ENCODE results near the gene MRAS.

MRAS gene

DNA sequence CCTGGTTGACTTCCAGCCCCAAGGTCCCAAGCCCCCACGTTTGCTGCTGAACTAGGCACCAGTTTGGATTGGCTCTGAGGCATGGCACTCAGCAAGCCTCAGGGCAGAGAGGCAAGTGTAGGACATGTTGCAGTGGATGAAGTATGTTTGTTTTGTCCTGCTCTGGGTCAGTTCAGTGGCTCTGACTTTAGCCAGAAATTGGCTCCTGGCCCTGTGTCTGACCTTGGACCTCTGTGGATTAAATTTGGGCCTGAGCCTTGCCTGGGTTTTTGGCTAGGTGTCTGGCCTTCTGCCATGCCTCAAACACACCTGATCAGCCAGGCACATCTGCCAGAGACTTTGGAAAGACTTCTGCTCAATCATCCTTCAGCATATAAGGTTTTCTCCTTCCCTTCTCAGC, 3.6 kb upstream of the MRAS start:
- DNase-seq: no peak

DNA sequence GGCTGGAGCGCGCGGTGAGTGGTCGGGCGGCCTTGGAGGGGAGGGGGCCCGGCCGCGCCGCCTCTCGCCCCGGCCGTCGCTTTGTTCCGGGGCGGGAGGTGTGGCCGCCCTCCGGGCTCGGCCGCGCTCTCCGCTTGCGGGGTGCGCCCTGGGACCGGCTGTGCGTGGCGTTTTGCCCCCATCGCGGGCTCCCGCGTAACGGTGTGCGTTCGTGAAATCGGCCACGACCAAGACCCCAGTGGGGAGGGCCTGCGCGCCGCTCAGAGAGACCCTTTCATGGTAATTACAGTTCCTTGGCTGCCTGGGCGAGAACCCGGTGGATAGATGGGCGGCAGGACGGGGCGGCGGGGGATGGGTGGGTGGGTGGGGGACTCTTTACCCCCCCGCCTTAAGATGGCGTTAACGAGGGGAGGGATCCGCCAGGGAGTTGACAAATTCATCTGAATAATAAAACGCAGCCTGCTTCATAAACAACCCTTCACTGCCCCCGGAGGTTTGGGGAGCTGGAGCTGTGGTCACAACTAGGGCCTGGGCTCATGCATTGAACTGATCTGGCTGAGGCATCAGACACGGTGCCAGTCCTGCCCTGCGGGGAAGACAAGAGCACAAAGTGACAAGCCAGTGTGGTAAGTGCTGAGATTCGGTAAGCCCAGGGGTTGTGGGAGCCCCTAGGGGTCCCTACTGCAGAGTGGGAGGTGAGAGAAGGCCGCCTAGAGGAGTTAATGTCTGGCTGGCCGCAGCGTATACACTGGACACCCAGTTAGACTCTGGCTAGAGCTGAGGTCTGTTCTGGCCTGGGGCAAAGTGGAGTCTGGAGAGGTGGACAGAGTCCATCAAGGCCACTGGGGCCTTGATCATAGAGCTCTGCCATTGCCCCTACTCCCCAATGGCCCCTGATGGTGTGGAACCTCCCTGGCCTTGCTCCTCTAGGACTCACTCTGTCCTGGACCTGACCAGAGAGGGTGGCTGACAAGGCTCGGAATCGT, 668 bp downstream of the MRAS start:
- no peak for DNase-seq

DNA sequence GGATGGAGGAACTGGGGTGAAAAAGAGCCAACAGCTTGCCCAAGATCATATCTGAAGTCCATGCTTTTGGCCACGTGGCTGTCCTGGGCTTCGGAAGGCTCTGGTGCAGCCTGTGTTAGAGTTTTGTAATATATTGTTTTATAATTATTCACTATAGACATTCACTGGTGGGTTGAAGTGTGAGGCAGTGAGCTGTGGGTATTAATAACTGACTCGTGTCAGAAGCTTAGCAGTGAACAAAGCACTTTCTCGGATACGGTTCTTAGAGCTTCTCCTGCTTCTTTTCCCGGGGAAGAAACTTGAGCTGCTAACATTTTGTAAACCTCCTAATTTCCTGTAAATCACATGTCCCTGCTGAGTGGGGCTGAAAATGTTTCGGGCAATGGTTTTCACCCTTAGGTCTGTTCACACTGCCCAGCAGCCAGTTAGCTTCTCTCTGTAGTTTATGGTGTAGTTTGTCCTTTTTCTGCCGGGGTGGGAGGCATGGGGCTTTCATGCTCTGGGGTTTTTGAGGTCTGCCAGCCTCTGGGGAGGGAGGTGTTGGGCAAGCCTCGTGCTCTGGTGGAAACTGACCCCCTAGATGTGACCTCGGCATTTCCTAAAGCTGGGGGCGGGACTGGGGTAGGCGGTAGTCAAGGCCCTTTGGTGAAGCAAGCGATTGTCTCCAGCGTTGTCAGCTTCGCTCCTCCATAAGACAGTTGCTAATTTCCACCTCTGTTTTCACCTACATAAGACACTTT, 1.7 kb downstream of the MRAS start:
- no peak for DNase-seq

DNA sequence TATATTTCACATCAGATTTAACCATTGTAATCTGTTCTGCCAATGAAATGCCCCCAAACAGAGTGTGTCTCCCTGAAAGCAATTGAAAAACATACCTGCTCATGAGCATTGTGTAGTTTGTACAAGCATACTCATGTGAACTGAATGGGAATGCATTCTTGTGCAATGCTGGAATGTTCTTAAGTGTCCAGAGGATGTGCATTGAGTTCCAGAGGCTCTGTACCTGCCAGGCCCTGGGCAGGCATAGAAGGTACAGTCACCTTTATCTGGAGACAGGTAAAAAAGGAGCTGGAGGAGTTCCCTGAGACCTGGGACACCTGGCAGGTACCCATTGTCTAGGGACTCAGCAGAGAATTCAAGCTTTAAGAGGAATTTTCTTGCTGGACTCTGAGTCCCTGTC, 2.8 kb downstream of the MRAS start:
- DNase-seq: no peak

DNA sequence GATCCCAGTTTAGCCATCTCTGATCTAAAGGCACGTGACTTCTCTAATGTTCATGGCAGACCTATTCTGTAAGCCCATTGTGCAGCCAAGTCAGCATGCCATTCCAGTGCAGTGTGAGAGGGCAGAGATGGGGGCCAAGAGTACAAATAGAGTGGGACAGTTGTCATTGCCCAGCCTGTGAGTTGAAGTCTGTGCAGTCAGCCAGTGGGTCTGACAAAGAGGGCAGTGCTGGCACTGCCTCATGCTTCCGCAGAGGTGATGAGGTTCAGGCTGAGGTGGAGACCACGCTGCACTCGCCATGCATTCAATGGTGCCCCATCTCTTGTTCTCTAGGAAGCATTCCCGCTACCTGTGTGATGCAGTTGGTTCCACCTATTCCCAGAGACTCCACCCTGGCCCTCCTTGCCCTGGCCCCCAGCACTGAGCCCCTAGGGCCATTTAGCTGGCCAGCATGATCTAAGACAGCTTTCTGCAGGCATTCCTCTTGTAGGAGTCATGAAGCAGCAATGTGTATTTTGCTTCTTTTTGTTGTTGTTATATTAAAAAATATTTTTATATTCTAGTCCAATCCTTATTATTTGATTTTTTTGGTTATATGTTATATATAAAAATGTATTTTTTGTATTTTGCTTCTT, 3.7 kb downstream of the MRAS start:
- no peak for DNase-seq

DNA sequence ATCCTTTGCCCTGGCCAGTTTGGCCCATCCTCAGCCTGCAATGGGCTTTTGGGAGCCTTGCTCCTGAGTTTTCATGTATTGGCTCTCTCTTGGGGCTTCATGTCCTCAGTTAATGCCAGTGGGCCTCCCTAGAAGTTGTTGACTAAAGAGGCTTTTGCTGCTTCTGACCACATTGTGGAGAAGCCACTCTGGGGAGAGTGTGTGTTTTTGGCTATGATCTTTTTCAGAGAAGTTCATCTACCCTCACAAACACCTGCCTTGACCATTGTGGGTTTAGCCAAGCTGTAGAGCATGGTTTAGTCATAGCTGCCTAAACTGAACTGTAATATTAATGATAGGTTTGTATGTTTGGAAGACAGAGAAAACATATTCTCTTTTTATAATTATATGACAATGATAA, 6.0 kb downstream of the MRAS start:
- no peak for DNase-seq

DNA sequence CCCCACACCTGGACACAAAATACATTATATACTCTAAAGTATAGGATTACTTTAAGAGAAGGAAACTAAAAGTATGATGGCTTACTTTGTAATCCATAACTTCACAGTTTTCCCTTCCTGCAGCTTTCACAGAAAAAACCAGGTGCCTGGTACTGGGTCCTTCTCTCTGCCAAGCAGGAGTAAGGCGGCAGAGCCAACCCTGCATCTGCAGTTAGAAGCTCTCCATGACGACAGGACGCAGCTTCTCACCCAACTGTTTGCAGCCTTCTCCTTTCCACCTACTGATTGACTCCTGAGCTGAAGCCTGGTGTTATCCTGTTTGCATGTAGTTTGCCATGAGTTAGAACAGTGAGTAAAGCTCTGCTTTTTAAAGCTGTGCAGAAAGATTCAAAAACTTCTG, 6.7 kb downstream of the MRAS start:
- DNase-seq: no peak

DNA sequence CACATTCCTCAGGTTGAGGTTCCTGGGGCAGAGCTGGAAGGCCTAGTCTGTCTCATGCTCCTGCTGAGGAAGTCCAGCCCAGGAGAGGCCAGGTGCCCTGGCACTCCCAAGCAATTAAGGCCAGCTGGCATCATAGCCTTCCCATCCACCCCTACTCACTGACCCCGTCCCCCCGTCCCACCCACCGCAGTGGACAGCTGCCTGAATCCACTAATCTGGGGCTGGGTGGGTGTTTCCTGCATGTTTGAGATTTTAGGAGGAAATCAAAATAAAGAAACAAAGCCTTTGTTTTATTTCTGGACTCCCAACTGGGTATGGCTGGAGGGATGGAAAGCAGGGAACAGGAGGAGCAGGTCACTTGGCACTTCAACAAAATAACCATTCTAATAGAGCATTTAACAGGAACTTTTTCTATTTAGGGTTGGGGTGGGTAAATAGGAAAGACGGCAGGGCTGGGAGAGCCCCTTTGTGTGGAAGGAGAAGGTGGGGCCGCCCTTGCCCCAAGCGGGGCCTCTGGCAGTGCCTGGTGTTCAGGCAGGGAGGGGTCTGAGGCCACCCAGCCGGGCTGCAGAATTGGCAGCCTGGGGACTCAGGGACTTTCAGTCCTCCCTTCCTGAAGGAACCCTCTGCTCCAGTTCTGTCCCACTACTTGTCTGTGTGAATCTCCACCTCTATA, 8.5 kb downstream of the MRAS start:
- DNase-seq: no peak

DNA sequence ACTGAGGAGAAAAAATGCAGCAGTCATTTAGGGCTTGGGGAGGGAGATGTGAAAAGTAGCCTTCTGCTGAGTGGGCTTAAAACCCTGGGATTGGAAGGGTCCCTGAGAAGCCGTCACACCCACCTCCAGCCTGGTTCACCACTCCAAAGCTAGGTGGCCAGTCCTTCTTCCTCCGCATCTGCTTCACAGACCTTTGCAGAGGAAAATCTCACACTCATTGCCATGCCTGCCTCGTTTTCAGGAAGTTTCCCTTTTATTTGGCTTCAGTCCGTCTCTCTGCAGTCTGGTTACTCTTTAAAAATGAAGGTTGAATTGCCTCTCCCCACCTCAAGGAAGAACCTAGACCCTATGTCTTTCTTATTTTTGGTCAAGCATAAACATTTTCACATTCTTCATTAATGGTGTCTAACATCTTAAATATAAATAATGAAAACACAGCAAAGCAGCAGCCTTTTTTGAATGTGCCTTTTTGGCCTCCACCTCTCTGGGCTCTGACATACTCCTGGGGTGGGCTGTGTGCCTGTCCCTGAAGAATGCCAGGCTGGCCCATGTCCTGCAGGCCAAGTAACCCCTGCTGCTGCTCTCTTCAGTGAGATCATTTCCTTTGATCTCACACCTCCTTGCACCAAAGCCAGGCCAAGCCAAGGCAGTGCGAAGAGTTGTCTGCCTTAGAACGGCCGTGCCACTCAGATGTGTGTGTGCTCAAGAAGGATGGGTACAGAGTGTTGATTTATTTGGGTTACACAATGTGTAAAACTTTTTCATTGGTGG, 11.0 kb downstream of the MRAS start:
- no peak for DNase-seq

DNA sequence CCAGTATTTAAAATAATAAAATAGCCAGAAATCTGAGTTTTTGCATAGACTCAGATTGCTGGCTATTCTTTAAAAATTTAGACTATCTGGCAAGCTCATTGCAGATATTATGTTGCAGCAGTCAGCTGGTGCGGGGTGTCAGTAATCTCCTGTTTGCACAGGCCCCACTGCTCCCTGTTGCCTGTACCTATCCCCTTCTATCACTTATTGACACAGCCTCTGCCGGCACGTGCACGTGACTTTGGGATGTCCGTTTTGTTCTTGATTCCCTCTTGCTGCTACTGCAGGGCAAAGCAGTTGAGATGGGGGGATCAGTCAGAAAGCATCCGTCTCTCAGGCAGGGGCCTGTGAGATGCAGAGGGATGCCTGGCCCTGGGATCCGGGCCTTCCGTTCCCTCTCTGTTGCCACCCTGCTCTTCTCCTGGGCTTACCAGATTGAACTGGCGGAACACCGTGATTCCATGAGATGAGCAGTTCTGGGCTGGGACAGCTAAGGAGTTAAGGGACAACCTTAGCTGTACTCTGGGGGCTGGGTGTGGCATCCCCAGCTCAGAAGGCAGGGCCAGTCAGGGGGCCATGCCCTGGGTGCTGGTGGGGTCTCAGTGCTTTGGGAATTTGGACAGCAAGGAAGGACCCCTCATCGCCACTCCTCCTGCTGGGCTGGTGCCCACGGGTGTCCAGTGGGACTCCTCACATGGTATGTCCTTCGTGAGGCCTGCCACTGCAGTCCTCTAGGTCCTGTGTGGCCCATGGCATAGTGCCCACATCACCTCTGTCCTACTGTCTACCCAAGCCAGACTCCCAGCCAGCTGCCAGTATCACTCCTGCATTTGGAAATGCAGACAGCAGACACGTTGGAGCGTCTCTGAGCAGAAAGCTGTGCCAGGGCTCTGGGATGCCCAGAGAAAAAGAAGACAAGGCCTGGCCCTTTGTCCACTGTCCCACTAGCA, 11.8 kb downstream of the MRAS start:
- no peak for DNase-seq

DNA sequence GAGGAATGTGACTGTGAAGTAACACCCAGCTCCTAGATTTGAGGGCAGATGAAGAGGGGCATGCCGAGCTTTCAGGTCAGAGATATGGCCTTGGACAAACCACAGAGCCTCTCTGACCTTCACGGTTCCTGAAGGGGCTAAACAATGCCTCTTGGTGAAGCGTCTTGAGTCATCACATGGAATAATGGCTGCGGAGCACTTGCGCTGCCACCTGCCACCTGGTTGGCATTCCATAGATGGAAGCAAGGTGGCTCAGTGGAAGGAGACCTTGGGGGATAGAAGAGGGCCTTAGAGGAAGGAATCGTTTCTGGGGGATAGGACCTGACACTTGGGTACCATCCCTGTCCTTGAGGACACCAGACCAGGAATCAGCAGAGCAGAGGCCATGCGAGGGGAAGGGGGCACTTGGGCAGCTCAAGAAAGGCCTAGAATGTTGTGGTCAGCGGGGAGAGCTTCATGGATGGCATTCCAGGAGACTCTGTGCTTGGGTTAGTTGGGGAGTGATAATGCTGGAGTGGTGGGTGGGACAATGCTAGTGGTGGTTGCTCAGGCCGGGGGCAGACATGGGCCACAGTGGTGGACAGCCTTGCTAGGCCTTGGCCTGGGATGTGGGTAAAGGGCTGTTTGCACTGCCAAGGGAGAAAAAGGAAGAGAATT, 12.6 kb downstream of the MRAS start:
- no peak for DNase-seq

DNA sequence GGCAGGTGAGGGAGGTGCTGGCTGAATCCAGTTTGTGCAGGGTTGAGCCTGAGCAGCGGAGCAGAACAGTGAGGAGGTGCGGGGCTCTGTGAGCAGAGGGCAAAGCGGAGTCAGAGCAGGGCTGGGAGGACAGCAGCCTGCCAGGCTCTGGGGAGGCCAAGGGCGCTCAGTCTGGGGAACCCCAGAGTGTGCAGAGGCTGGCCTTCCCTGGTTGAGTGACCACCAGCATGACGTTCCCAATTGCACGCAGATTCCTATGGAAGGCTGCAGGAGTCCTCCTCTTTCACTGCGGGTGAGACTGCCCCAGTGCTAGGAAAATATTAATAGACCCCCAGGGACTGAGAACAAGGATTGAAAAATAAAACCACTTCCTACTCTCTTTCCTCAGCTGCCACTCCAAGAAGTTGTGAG, 13.2 kb downstream of the MRAS start:
- DNase-seq: no peak

DNA sequence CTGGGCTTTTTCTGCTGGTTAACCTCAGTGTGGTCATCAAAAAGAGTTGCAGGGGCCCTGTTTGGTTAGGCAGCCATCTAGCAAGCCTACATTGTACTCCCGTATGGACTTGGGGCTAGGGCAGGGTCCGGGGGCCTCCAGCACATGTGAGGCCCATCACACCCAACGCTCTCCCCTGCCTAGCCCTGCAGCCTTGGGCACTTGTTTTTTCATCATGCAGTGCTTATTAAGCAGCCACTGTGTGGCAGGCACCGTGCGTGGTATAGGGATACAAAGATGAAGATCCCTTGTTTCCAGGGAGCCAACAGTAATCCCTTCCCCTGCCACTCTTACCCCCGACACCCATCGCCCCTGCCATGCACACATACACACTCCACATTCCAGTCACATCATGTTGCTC, 14.2 kb downstream of the MRAS start:
- no peak for DNase-seq

DNA sequence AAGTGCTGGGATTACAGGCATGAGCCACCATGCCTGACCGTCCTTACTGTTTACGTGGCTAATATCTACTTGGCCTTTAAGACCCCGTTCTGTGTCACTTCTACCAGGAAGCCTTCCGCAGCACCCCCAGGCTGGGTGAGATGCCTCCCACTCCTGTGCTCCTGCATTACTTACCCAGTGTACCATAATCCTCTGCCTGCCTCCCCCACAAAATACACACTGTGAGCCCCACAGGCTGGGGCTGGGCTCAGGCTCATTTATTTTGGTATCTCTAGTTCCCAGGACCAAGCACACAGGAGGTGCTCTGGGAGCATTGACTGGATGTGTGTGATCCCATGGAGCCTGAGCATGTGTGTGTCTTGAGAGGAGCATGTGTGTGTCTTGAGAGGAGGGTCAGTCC, 14.9 kb downstream of the MRAS start:
- no peak for DNase-seq

DNA sequence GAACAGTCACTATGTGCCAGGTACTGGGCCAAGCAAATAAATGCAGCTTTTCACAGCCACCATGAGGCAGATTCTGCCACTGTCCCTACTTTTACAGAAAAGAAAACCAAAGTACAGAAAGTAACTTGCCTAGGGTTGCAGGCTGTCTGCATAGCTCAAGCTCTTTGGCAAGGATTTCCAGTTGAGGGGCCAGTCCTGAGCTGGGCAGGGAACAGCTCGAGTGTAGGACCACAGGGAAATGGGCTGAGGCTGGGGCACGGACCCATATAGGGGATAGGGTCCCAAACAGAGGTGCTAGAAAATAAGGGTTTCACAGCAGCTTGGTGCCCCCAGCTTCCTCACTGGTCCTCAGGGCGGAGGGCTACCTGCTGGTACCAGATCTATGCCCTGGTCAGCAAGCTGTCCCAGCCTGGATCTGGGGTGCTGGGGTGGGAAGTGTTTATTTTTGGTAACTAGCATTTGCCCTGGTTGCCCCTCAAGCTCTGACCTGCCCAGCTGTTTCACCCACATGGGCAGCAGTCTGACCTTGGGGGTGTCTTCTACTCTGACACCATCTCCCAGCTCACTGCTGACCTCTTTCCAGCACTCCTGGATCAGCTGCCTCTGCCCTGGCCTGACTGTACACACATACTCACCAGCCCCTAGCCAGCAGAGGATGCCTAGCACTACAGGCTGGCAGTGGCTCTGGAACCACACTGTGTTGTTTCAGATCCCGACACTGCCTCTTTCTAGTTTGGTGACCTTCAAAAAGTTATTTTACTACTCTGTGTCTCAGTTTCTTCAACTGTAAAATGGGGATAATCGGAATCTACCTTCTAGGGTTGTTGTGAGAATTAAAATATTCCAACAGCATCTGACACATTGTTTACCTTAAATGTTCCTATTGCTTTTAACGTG, 16.2 kb downstream of the MRAS start:
- no peak for DNase-seq

DNA sequence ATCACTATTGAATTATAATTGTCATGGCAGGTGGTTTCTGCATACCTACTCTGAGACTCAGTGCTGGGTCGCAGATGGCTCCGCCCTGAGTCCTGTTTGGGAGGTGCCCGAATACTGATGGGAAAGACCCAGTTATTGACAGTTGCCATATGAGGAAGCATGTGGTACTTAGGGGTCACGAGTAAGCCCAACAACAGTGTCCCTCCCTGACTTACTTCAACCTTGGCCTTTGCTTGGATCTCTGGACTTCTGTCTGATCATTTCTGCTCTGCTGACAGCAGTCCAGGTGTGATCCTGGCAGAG, 16.8 kb downstream of the MRAS start:
- no peak for DNase-seq

DNA sequence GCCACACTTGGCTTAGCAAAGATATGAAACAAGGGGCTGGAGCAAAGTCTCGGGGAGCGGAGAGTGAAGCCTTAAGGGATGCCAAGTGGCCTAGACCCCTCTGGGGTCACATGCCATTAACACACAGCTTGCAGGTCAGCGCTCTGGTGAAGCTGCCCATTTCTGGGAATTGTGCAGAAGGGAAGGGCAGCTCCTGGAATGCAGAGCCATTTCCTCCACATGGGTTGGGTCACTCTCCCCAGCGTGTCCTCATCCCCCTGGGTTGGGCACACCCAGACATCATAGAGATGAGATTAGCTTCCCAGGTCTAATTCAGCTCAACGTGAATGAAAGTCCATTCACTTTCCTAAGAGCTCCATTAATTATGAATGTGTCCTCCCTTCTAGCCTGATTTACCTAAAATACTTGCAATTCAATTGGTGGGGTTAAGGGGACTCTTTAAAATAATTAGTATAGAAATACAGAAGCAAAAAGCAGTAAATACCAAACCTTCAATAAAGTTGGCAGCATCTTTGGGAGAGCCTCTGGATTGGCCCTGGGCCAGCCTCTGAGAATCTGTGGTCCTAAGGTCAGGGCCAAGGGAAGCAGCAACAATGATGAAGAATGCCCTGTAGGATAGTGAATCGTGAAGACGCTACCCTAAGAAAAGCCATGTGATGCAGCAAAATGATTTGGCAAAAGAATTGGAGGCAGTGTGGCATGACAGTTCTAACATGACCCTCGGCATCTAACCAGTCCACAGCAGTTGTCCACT, 17.8 kb downstream of the MRAS start:
- DNase-seq: no peak

DNA sequence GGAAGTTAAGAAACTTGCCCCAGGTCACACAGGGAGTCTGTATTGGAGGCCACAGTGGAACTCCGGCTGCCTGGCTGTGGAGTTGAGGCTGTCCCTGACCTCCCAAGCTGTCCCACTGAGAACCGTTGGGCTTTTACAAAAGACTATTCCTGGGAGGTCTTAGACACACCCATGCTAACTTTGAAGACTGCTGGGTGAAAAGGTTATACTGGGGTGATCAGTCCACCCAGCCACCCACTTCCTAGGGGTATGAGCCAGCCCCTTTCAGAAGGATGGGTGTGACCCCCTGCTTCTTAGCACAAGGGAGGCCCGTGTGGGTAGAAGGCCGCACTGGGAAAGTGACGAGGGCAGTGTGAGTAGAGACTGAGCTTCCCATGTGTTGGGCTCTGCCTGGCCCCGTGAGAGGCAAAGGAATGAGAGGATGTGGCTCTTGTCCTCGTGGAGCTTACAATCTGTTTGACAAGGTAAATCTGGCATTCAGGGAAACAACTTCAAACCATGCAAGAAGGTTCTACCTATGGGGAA, 19.0 kb downstream of the MRAS start:
- no peak for DNase-seq

DNA sequence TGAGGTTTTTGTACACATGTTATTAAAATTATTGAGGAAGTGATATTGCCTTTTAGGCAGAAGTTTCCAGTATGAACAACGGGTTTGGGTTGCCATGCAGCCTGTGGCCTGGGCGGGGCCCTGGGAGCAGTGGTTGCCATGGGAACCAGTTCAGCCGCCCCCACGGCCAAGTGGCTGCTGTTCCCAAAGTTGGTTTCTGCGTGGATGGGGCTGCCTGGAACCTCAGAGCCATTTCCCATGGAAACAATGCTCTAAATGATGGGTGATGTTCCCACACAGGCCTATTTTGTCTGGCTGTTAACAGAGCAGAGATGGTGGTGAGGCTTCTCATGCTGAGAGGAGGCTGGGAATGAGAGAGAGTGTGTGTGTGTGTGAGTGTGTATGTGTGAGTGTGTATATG, 19.5 kb downstream of the MRAS start:
- DNase-seq: no peak

Data from cortex of kidney (tissue), 1 donor.